C4-2B (cell line): ENCODE results near the gene EML6.

Source experiments
- CTCF ChIP-seq: fragments of 450-650 bp; conservative IDR thresholded peaks from 2 replicates; pipeline ENCODE4 v1.5.1; 2017; ENCODE audit warnings: mild to moderate bottlenecking
- ZFX ChIP-seq: fragments of 450-650 bp; IDR thresholded peaks from 2 replicates; pipeline ENCODE4 v1.6.1; 2017

- TF ChIP-seq CTCF = no peak
- TF ChIP-seq ZFX = no peak
These were observed 68.4 kb downstream of the EML6 start for GRCh38 chr2:54791831-54792230.
